ENCODE measurements around the gene RPS6KC1. TPM values are rescaled to one million over a fixed set of nuclear protein-coding genes. Genes with fewer than 3 reads are reported as not detected.

Gene RPS6KC1
- total and polyA plus RNA-seq, 7 donors, result 3.9 to 37.4 (median 23.1) TPM

DNA sequence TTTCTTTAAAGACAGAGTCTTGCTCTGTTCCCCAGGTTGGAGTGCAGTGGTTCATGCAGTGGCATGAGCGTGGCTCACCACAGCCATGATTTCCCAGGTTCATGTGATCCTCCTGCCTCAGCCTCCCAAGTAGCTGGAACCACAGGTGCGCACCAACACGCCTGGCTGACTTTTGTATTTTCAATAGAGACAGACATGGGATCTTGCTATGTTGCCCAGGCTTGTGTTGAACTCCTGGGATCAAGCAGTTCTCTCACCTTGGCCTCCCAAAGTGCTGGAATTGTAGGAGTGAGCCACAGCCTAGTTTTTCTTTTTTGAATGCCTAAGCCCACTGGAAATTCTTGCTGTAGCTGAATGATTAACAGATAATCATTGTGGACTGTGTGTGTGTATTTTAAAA is 113.5 kb downstream of the RPS6KC1 start:
- peaks cover 0 to 7% (median 0%) of the 10 kb centered on the region in 4 donors for H3K4me1 ChIP-seq
- H3K9me3 ChIP-seq, result no peaks in the 10 kb centered on the region
- no peak overlapping the region for H3K27ac ChIP-seq
- no peak overlapping the region for H3K4me3 ChIP-seq
- TF ChIP-seq POLR2A (IDR thresholded peaks at IDR 0.05), result no peak
- no peak for TF ChIP-seq POLR2AphosphoS5 (IDR thresholded peaks at IDR 0.05)
- TF ChIP-seq EP300 (IDR thresholded peaks at IDR 0.05), result no peak
- TF ChIP-seq, protein P1, sequence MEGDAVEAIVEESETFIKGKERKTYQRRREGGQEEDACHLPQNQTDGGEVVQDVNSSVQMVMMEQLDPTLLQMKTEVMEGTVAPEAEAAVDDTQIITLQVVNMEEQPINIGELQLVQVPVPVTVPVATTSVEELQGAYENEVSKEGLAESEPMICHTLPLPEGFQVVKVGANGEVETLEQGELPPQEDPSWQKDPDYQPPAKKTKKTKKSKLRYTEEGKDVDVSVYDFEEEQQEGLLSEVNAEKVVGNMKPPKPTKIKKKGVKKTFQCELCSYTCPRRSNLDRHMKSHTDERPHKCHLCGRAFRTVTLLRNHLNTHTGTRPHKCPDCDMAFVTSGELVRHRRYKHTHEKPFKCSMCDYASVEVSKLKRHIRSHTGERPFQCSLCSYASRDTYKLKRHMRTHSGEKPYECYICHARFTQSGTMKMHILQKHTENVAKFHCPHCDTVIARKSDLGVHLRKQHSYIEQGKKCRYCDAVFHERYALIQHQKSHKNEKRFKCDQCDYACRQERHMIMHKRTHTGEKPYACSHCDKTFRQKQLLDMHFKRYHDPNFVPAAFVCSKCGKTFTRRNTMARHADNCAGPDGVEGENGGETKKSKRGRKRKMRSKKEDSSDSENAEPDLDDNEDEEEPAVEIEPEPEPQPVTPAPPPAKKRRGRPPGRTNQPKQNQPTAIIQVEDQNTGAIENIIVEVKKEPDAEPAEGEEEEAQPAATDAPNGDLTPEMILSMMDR (IDR thresholded peaks at IDR 0.05), result no peak
- no peak for DNase-seq
- no peaks in the 10 kb centered on the region for H3K27me3 ChIP-seq
- H3K36me3 ChIP-seq, result peaks cover 0 to 3% (median 0%) of the 10 kb centered on the region in 4 donors
- intact Hi-C loops (cut with DNase I), result no loop called here
- WGBS, 2 donors, result 98 to 99% methylated on average over 3 of the region's 3 CpGs

DNA sequence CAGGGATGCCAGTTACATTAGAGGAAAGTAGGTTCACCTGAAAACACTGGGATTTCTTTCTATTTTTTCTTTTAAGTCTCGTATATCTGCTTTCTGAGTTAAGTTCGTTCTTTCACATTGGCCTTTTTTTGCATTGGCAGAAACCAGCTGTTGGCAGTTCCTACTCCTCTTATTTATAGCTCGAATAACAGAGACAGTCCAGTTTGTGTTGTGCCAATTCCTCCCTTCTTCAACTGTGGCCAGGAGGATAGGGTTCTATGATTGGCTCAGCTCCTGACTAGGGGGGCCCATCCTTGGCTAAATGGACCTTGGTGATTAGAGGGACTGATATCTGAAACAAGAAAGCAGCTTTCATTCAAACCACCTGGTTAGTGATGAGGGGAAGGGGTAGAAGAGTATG is 115.8 kb downstream of the RPS6KC1 start:
- DNase-seq, result no peak
- WGBS, 2 donors, result 57 to 64% methylated on average over 3 of the region's 3 CpGs
- Histone ChIP-seq H3K4me1 (peaks cover 0 to 7% (median 0%) of the 10 kb centered on the region in 4 donors), H3K27me3 (no peaks in the 10 kb centered on the region), H3K4me3 (no peak overlapping the region), H3K27ac (no peak overlapping the region), H3K9me3 (no peaks in the 10 kb centered on the region), H3K36me3 (no peaks in the 10 kb centered on the region)
- intact Hi-C loops (cut with DNase I), result no loop called here
- TF ChIP-seq POLR2A (IDR thresholded peaks at IDR 0.05) (no peak), POLR2AphosphoS5 (IDR thresholded peaks at IDR 0.05) (no peak), EP300 (IDR thresholded peaks at IDR 0.05) (no peak)
- TF ChIP-seq, protein P1 (IDR thresholded peaks at IDR 0.05), result no peak

DNA sequence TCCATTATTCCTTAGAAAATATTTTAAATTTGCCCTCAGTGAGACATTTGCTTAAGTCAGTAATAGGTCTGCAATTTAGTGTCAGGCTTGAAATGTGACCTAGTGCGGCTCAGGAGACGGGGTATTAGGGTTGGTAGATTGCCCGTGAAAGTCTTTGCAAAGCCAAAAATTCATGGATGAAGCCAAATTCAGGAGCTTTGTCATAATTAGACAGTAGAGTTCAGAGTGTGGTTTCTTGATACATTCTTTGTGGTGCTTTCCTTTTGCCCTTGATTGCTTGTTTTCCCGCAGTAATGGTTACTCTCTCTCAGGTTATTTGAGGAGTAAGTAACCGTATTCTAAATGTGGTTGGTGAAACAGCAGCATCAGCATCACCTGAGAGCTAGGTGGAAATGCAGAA is 120.7 kb downstream of the RPS6KC1 start:
- no peak overlapping the region for H3K27ac ChIP-seq
- H3K27me3 ChIP-seq, result no peaks in the 10 kb centered on the region
- intact Hi-C loops (cut with DNase I), result no loop called here
- WGBS, 2 donors, result 97 to 99% methylated on average over 5 of the region's 5 CpGs
- peaks cover 0 to 10% (median 0%) of the 10 kb centered on the region in 4 donors for H3K36me3 ChIP-seq
- no peaks in the 10 kb centered on the region for H3K9me3 ChIP-seq
- H3K4me3 ChIP-seq, result no peak overlapping the region
- peaks cover 0 to 3% (median 0%) of the 10 kb centered on the region in 4 donors for H3K4me1 ChIP-seq
- DNase-seq, result no peak
- TF ChIP-seq POLR2A (IDR thresholded peaks at IDR 0.05) (no peak), POLR2AphosphoS5 (IDR thresholded peaks at IDR 0.05) (no peak), EP300 (IDR thresholded peaks at IDR 0.05) (no peak)
- TF ChIP-seq, protein P1 (IDR thresholded peaks at IDR 0.05), result no peak

DNA sequence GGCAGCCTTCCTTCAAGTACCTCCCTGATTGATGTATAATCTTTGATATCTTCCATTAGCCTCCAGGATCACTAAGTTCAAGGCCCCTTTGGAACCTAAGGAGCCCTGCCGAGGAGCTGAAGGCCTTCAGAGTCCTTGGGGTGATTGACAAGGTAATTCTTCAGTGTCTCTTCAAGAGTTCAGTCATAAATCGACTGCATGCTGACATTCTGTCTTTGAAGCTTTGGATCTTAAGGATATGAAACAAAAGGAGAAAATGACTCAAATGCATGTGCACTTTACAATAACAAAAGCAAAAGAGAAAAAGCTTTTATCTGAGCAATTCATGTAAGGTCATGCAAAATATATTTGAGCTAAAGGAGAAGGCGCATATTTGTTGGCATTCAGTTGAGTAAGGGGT is 125.3 kb downstream of the RPS6KC1 start:
- intact Hi-C loops (cut with DNase I), result no loop called here
- no peak for TF ChIP-seq POLR2AphosphoS5 (IDR thresholded peaks at IDR 0.05)
- no peak for TF ChIP-seq EP300 (IDR thresholded peaks at IDR 0.05)
- TF ChIP-seq, protein P1 (IDR thresholded peaks at IDR 0.05), result no peak
- no peak for TF ChIP-seq POLR2A (IDR thresholded peaks at IDR 0.05)
- no peak for DNase-seq
- H3K4me1 ChIP-seq, result no peaks in the 10 kb centered on the region
- peaks cover 0 to 30% (median 2%) of the 10 kb centered on the region in 4 donors for H3K36me3 ChIP-seq
- H3K9me3 ChIP-seq, result no peaks in the 10 kb centered on the region
- H3K4me3 ChIP-seq, result no peak overlapping the region
- no peaks in the 10 kb centered on the region for H3K27me3 ChIP-seq
- no peak overlapping the region for H3K27ac ChIP-seq
- WGBS, 2 donors, result 88 to 90% methylated on average over 3 of the region's 3 CpGs

- Histone ChIP-seq H3K4me3 (no peak overlapping the region), H3K9me3 (no peaks in the 10 kb centered on the region), H3K36me3 (peaks cover 0 to 26% (median 2%) of the 10 kb centered on the region in 4 donors), H3K27ac (no peak overlapping the region), H3K4me1 (no peaks in the 10 kb centered on the region), H3K27me3 (no peaks in the 10 kb centered on the region)
- no peak for TF ChIP-seq EP300 (IDR thresholded peaks at IDR 0.05)
- TF ChIP-seq POLR2A (IDR thresholded peaks at IDR 0.05), result no peak
- TF ChIP-seq, protein P1 (IDR thresholded peaks at IDR 0.05), result no peak
- TF ChIP-seq POLR2AphosphoS5 (IDR thresholded peaks at IDR 0.05), result no peak
- WGBS, 2 donors, result 62 to 81% methylated on average over 2 of the region's 2 CpGs
- intact Hi-C loops (cut with DNase I), result no loop called here
- no peak for DNase-seq
These were observed 128.7 kb downstream of the RPS6KC1 start for GRCh38 chr1:213179784-213180183.

All from sigmoid colon (tissue), 7 donors.